ENCODE measurements around the gene MAP2K7. TPM values are rescaled to one million over a fixed set of nuclear protein-coding genes. Genes with fewer than 3 reads are reported as not detected.

The MAP2K7 gene
- total and polyA plus RNA-seq, 2 of the 4 experiments (the other 2 are of a cell fraction) = 4.1 to 15.6 TPM

DNA sequence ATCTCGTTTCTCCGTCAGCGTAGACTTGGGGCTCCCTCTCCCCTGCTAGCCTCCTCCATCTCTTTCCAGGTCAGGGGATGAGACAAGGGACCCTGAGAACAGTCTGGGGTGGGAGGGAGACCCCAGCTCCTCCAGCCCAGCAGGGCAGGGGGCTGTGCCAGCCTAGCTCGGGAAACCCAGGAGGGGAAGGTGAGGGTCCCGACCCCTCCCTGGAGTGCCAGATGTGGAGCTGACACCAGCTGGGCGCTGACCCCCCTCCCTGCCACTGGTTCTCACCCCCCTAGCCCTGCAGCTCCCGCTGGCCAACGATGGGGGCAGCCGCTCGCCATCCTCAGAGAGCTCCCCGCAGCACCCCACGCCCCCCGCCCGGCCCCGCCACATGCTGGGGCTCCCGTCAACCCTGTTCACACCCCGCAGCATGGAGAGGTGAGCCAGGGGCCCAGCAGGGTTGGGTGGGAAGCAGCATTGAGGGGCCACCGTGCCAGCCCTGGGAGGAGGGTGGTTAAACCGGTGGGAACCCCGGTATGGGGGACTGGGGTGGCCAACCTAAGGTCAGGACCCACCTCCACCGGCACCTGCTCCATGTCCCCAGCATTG lies 5.9 kb downstream of the MAP2K7 start:
- H4K5ac ChIP-seq (ENCODE audit: low read depth, low read length) = no peak overlapping the region
- POLR2A ChIA-PET (ENCODE audit: unreplicated experiment) = no interaction called here
- H3K56ac ChIP-seq (ENCODE audit: extremely low read depth, insufficient read depth, low read length) = no peak overlapping the region
- no peak overlapping the region for H4K8ac ChIP-seq (ENCODE audit: low read depth in 2 of 2, low read length in 2 of 2)
- no peak overlapping the region for H3K14ac ChIP-seq (replicated peaks; ENCODE audit: low read depth, low read length)
- H3K36me3 ChIP-seq (ENCODE audit: control insufficient read depth, insufficient read depth, low read length) = peaks cover 34% of the 10 kb centered on the region
- no peak overlapping the region for H3K27ac ChIP-seq (ENCODE audit: insufficient read depth, low read length)
- peaks cover 45% of the 10 kb centered on the region for H4K20me1 ChIP-seq (ENCODE audit: insufficient read depth, low read length)
- no peak overlapping the region for H3K4me3 ChIP-seq (ENCODE audit: insufficient read depth, low read depth, low read length)
- peaks cover 7 to 33% of the 10 kb centered on the region in 2 experiments; a peak in 3 of 4 replicates for H3K79me1 ChIP-seq (ENCODE audit: low read depth in 1 of 2, low read length in 2 of 2)
- no peak overlapping the region for H2BK5ac ChIP-seq (ENCODE audit: low read depth, low read length, poor library complexity, severe bottlenecking)
- intact Hi-C loops (cut with micrococcal nuclease) (no loop called here), dilution Hi-C loops (cut with HindIII; ENCODE audit: low sequenced_read_pairs, unreplicated experiment) (no loop called here), in situ Hi-C loops (cut with MboI; ENCODE audit: low sequenced_read_pairs) (no loop called here)
- no peak overlapping the region for H3K9ac ChIP-seq (ENCODE audit: low read depth, low read length)
- no peak overlapping the region for H2AFZ ChIP-seq (replicated peaks; ENCODE audit: low read length, poor library complexity)
- no peak overlapping the region for H2BK15ac ChIP-seq (ENCODE audit: low read depth, low read length)
- no peak overlapping the region for H2AK9ac ChIP-seq (replicated peaks; ENCODE audit: low read depth, low read length, poor library complexity)
- BruUV-seq (replicated peaks) = no TSS peak
- no peak for TF ChIP-seq FOS (IDR thresholded peaks at IDR 0.05; ENCODE audit: low read depth, low read length)
- no peak for TF ChIP-seq NFE2L2 (IDR thresholded peaks at IDR 0.05; ENCODE audit: low read depth, low read length)
- TF ChIP-seq, protein P1, sequence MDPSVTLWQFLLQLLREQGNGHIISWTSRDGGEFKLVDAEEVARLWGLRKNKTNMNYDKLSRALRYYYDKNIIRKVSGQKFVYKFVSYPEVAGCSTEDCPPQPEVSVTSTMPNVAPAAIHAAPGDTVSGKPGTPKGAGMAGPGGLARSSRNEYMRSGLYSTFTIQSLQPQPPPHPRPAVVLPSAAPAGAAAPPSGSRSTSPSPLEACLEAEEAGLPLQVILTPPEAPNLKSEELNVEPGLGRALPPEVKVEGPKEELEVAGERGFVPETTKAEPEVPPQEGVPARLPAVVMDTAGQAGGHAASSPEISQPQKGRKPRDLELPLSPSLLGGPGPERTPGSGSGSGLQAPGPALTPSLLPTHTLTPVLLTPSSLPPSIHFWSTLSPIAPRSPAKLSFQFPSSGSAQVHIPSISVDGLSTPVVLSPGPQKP (IDR thresholded peaks at IDR 0.05; ENCODE audit: borderline replicate concordance, low read depth, low read length) = no peak
- no peak for TF ChIP-seq RFX5 (IDR thresholded peaks at IDR 0.05; ENCODE audit: low read depth, low read length)
- no peak for TF ChIP-seq USF2 (IDR thresholded peaks at IDR 0.05; ENCODE audit: low read depth, low read length)
- TF ChIP-seq CHD1 (IDR thresholded peaks at IDR 0.05; ENCODE audit: low read depth, low read length) = no peak
- TF ChIP-seq RAD21 (IDR thresholded peaks at IDR 0.05; ENCODE audit: low read length) = no peak
- no peak for TF ChIP-seq BHLHE40 (IDR thresholded peaks at IDR 0.05; ENCODE audit: low read depth, low read length)
- TF ChIP-seq RCOR1 (IDR thresholded peaks at IDR 0.05; ENCODE audit: insufficient replicate concordance, low read length) = no peak
- TF ChIP-seq MXI1 (IDR thresholded peaks at IDR 0.05; ENCODE audit: borderline replicate concordance, low read depth, low read length) = no peak
- no peak for TF ChIP-seq SMC3 (IDR thresholded peaks at IDR 0.05; ENCODE audit: low read depth, low read length)
- no peak overlapping the region for H3K4me2 ChIP-seq (ENCODE audit: low read depth, low read length)
- H3K4ac ChIP-seq (ENCODE audit: low read depth, low read length) = no peak overlapping the region
- peaks cover 4% of the 10 kb centered on the region; the same call in 1 of the 2 replicates for H3K9me1 ChIP-seq (ENCODE audit: insufficient read depth, low read length)
- CTCF ChIA-PET = no interaction called here
- no peak overlapping the region for H3K18ac ChIP-seq (ENCODE audit: low read depth, low read length)
- H3K23ac ChIP-seq (ENCODE audit: low read depth, low read length) = no peak overlapping the region
- no peak overlapping the region for H2BK20ac ChIP-seq (ENCODE audit: low read depth, low read length)
- no peaks in the 10 kb centered on the region; the same call in 1 of the 2 replicates for H3K27me3 ChIP-seq (ENCODE audit: control insufficient read depth, insufficient read depth, low read length)
- no peak overlapping the region for H2AK5ac ChIP-seq (ENCODE audit: low read depth, low read length)
- no CpG with 5 or more reads among the region's 21 CpGs for WGBS, 2 experiments (ENCODE audit: extremely low coverage in 2 of 2, insufficient read length in 1 of 2)
- H2BK120ac ChIP-seq (ENCODE audit: low read depth, low read length) = no peak overlapping the region
- H3K4me1 ChIP-seq (ENCODE audit: control insufficient read depth, insufficient read depth, low read length) = peaks cover 6% of the 10 kb centered on the region
- H3K9me3 ChIP-seq (ENCODE audit: control insufficient read depth, insufficient read depth, low read length) = no peaks in the 10 kb centered on the region
- H4K91ac ChIP-seq (ENCODE audit: insufficient read depth, low read depth, low read length) = no peak overlapping the region
- DNase-seq = no peak
- no peak for ATAC-seq (ENCODE audit: low read depth)
